ENCODE measurements around the gene LAMTOR1. TPM values are rescaled to one million over a fixed set of nuclear protein-coding genes. Genes with fewer than 3 reads are reported as not detected.

LAMTOR1 gene
- polyA plus RNA-seq, 1 donor (not counting 4 experiments of a cell fraction or from before 2014, with no cell fraction given): 88.5 TPM

GRCh38 chr11:72067676-72068075 is 35.4 kb downstream of the LAMTOR1 start:
- dilution Hi-C loops (cut with MboI; ENCODE audit: extremely low pct_ligation_motif_present, low sequenced_read_pairs): no loop called here
- Histone ChIP-seq H3K27me3 (ENCODE audit: control insufficient read depth, extremely low read depth, insufficient read depth, low read length) (no peaks in the 10 kb centered on the region), H3K4me2 (ENCODE audit: control insufficient read depth, extremely low read depth, insufficient read depth, low read depth, low read length) (no peak overlapping the region), H3K9ac (ENCODE audit: control insufficient read depth, extremely low read depth, insufficient read depth, low read length) (no peak overlapping the region), H3K79me2 (ENCODE audit: control insufficient read depth, insufficient read depth, low read length) (peaks cover 64% of the 10 kb centered on the region), H3K9me3 (ENCODE audit: control insufficient read depth, low read depth, low read length) (no peaks in the 10 kb centered on the region), H3K9me1 (ENCODE audit: control insufficient read depth, extremely low read depth, insufficient read depth, low read length) (no peaks in the 10 kb centered on the region), H3K36me3 (ENCODE audit: control insufficient read depth in 2 of 2, extremely low read depth in 1 of 2, insufficient read depth in 2 of 2, low read length in 2 of 2) (peaks cover 2 to 8% of the 10 kb centered on the region in 2 experiments), H3K4me3 (ENCODE audit: control insufficient read depth in 2 of 3, extremely low read depth in 1 of 3, insufficient read depth in 2 of 3, low read depth in 1 of 3, low read length in 3 of 3) (no peak overlapping the region), H4K20me1 (ENCODE audit: control insufficient read depth, extremely low read depth, insufficient read depth, low read length) (no peaks in the 10 kb centered on the region), H3K27ac (ENCODE audit: control insufficient read depth, insufficient read depth, low read length) (no peak overlapping the region), H3K4me1 (ENCODE audit: control insufficient read depth, extremely low read depth, insufficient read depth, low read length) (peaks cover 35% of the 10 kb centered on the region), H2AFZ (ENCODE audit: control insufficient read depth, low read length) (no peak overlapping the region)
- DNase-seq (ENCODE audit: low read depth, low spot score) (no peak), FAIRE-seq (no peak)
- TF ChIP-seq, protein P1, sequence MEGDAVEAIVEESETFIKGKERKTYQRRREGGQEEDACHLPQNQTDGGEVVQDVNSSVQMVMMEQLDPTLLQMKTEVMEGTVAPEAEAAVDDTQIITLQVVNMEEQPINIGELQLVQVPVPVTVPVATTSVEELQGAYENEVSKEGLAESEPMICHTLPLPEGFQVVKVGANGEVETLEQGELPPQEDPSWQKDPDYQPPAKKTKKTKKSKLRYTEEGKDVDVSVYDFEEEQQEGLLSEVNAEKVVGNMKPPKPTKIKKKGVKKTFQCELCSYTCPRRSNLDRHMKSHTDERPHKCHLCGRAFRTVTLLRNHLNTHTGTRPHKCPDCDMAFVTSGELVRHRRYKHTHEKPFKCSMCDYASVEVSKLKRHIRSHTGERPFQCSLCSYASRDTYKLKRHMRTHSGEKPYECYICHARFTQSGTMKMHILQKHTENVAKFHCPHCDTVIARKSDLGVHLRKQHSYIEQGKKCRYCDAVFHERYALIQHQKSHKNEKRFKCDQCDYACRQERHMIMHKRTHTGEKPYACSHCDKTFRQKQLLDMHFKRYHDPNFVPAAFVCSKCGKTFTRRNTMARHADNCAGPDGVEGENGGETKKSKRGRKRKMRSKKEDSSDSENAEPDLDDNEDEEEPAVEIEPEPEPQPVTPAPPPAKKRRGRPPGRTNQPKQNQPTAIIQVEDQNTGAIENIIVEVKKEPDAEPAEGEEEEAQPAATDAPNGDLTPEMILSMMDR (optimal IDR thresholded peaks at IDR 0.05 in 1 of 3, IDR thresholded peaks at IDR 0.05 in 1 of 3, conservative IDR thresholded peaks at IDR 0.05 in 1 of 3; ENCODE audit: extremely low read depth in 1 of 3, insufficient read depth in 2 of 3, low read length in 3 of 3): no peak
- no peak for TF ChIP-seq EZH2 (IDR thresholded peaks at IDR 0.05; ENCODE audit: low read length)

DNA sequence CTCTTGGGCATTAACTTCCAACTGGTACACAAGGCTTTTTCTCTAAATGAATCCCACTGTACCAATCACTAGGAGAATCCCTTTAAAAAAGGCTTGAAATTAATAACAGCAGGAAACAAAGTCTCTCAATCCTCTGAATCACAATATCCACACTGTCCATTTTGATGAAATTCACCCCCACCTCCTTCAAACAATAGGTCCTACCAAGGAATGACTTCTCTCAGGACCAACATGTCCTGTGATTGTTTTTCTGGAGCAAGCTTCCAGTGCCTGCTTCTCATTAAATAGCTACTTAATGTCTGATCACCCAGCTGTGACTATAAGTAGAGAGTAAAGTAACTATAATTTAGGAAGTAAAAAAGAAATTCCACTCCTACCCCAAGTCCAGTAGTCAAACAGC is 35.8 kb downstream of the LAMTOR1 start:
- DNase-seq (ENCODE audit: low read depth, low spot score): no peak
- Histone ChIP-seq H3K27ac (ENCODE audit: control insufficient read depth, insufficient read depth, low read length) (no peak overlapping the region), H3K4me3 (ENCODE audit: control insufficient read depth in 2 of 3, extremely low read depth in 1 of 3, insufficient read depth in 2 of 3, low read depth in 1 of 3, low read length in 3 of 3) (no peak overlapping the region), H3K9me1 (ENCODE audit: control insufficient read depth, extremely low read depth, insufficient read depth, low read length) (no peaks in the 10 kb centered on the region), H3K4me1 (ENCODE audit: control insufficient read depth, extremely low read depth, insufficient read depth, low read length) (peaks cover 31% of the 10 kb centered on the region), H3K27me3 (ENCODE audit: control insufficient read depth, extremely low read depth, insufficient read depth, low read length) (no peaks in the 10 kb centered on the region), H3K79me2 (ENCODE audit: control insufficient read depth, insufficient read depth, low read length) (peaks cover 61% of the 10 kb centered on the region), H3K4me2 (ENCODE audit: control insufficient read depth, extremely low read depth, insufficient read depth, low read depth, low read length) (no peak overlapping the region), H3K9me3 (ENCODE audit: control insufficient read depth, low read depth, low read length) (no peaks in the 10 kb centered on the region), H3K36me3 (ENCODE audit: control insufficient read depth in 2 of 2, extremely low read depth in 1 of 2, insufficient read depth in 2 of 2, low read length in 2 of 2) (peaks cover 2 to 8% of the 10 kb centered on the region in 2 experiments), H3K9ac (ENCODE audit: control insufficient read depth, extremely low read depth, insufficient read depth, low read length) (no peak overlapping the region), H4K20me1 (ENCODE audit: control insufficient read depth, extremely low read depth, insufficient read depth, low read length) (no peaks in the 10 kb centered on the region), H2AFZ (ENCODE audit: control insufficient read depth, low read length) (no peak overlapping the region)
- TF ChIP-seq, protein P1 (optimal IDR thresholded peaks at IDR 0.05 in 1 of 3, IDR thresholded peaks at IDR 0.05 in 1 of 3, conservative IDR thresholded peaks at IDR 0.05 in 1 of 3; ENCODE audit: extremely low read depth in 1 of 3, insufficient read depth in 2 of 3, low read length in 3 of 3): no peak
- no peak for TF ChIP-seq EZH2 (IDR thresholded peaks at IDR 0.05; ENCODE audit: low read length)
- no peak for FAIRE-seq
- dilution Hi-C loops (cut with MboI; ENCODE audit: extremely low pct_ligation_motif_present, low sequenced_read_pairs): no loop called here
